NCI-H187 (cell line): ENCODE data around the gene PRR15.

Experiments used
- DNase-seq, 2 experiments: peaks; one replicate each; lab custom pipeline; 2025; lab: John Stamatoyannopoulos, UW

Gene PRR15

GRCh38 chr7:29609162-29610037, 45.8 kb downstream of the PRR15 start:
- DNase-seq = peak in 1 of 2 experiments; percentile 42

GRCh38 chr7:29610086-29610485, 46.5 kb downstream of the PRR15 start:
- no peak for DNase-seq

- no peak for DNase-seq
Observed at GRCh38 chr7:29611941-29612544, 48.4 kb downstream of the PRR15 start.

GRCh38 chr7:29612596-29612995, 49.0 kb downstream of the PRR15 start:
- DNase-seq = no peak

- DNase-seq = no peak
Observed at GRCh38 chr7:29613100-29613499, 49.5 kb downstream of the PRR15 start.

GRCh38 chr7:29614229-29614628, 50.6 kb downstream of the PRR15 start:
- DNase-seq = no peak
